ENCODE results near the gene ANKS1B. TPM values are rescaled to one million over a fixed set of nuclear protein-coding genes. Genes with fewer than 3 reads are reported as not detected.

ANKS1B gene
- total RNA-seq, 5 donors from 2014 or later (not counting 1 experiment from before 2014, with no cell fraction given): 0.18 to 0.47 (median 0.19) TPM; not detected in 2

DNA sequence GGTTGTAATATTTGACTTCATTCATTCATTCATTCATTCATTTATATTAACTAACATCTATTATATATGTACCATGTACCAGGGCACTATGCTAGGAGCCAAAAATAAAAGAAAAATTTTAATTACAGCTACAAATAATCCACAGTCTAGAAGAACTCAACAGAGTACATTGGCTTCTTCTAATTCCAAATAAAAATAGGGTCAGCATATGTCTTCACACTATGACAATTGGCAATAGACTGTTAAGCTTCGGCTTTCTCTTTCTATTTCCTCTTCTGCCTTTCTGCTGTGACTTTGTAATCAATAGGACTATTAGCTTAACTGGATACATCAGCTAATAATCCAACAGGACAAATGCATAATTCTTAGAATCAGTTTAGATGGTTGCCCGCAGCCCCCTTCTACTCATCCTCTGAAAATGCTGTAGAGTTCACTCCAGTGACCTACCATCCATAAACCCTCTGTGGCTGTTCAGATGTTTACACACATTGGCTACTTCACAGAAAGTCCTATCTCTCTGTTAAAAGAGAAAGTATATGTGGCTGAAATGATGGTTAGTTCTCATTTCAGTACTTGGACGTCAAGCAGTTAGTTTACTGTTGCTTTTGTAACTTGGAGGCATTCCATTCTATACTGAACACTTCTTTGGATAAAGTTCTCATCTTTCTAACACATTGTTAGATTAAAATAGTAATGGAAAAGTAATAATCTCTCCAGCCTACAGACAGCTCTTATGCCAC is 782.7 kb downstream of the ANKS1B start:
- ChIA-PET POLR2A (no interaction called here), CTCF (interaction anchor here in 1 of 2 donors (0.5 kb wide), 1 partner anchor 1919 kb away, joined by 3 read pairs; no protein-coding TSS in a partner anchor)
- ATAC-seq (replicated peaks in 1 of 4) (no peak), DNase-seq (no peak)
- H3K9me3 ChIP-seq: no peaks in the 10 kb centered on the region
- no peaks in the 10 kb centered on the region for H3K27me3 Mint-ChIP-seq
- H3K27ac Mint-ChIP-seq: no peak overlapping the region
- no peak overlapping the region for H3K27ac ChIP-seq (ENCODE audit: low read length)
- no peak overlapping the region for H3K4me3 Mint-ChIP-seq
- H3K4me3 ChIP-seq (ENCODE audit: control insufficient read depth in 1 of 2, extremely low read depth in 1 of 2, low read length in 1 of 2): no peak overlapping the region
- peaks cover 0 to 13% (median 7%) of the 10 kb centered on the region in 3 donors for H3K9me3 Mint-ChIP-seq
- no peaks in the 10 kb centered on the region for H3K4me1 ChIP-seq (ENCODE audit: control insufficient read depth in 1 of 2, extremely low read depth in 1 of 2, insufficient read depth in 2 of 2, low read length in 2 of 2)
- no peaks in the 10 kb centered on the region for H3K36me3 ChIP-seq (ENCODE audit: control insufficient read depth in 2 of 2, extremely low read depth in 1 of 2, insufficient read depth in 1 of 2, low read length in 1 of 2)
- no peaks in the 10 kb centered on the region for H3K27me3 ChIP-seq (replicated peaks in 1 of 2; ENCODE audit: control insufficient read depth in 2 of 2, extremely low read depth in 1 of 2, insufficient read depth in 2 of 2, low read length in 1 of 2)
- no peaks in the 10 kb centered on the region for H3K36me3 Mint-ChIP-seq
- H3K4me1 Mint-ChIP-seq: no peaks in the 10 kb centered on the region
- WGBS (ENCODE audit: insufficient coverage): 60% methylated on average over 1 of the region's 3 CpGs

DNA sequence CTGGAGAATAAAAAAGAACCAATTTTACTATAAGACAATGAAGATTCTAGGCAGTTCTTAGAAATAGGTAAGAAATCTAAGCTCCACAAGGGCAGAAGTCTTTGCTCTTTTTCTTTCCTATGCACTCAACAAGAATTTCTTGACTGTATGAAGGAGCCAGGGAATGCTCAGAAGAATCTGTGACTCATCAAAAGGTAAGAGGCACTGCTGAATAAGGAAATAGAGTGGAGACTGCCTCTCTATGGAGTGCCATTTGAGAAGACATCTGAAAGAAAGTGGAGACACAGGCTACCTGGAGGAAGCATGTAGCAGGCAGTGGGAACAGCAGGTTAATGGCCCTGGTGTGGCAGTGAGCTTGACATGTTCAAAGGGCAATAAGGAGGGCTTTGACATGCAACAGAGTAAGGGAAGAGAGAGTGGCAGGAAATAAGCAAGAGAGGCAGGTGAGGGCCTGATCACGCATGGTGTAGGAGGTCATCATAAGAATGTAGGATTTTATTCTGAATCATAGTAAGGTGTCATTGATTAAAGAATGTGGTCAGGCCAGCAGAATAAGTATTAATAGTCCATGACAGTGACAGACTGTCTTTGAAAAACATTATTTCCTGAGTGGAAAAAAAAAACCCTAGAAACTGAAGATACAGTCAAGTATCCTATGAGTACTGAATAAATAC is 783.9 kb downstream of the ANKS1B start:
- H3K9me3 Mint-ChIP-seq: peaks cover 2 to 16% (median 7%) of the 10 kb centered on the region in 3 donors
- CTCF ChIA-PET: no interaction called here
- H3K36me3 Mint-ChIP-seq: no peaks in the 10 kb centered on the region
- H3K4me3 Mint-ChIP-seq: no peak overlapping the region
- POLR2A ChIA-PET: no interaction called here
- Histone ChIP-seq H3K36me3 (ENCODE audit: control insufficient read depth in 2 of 2, extremely low read depth in 1 of 2, insufficient read depth in 1 of 2, low read length in 1 of 2) (no peaks in the 10 kb centered on the region), H3K4me1 (ENCODE audit: control insufficient read depth in 1 of 2, extremely low read depth in 1 of 2, insufficient read depth in 2 of 2, low read length in 2 of 2) (no peaks in the 10 kb centered on the region), H3K27ac (ENCODE audit: low read length) (no peak overlapping the region), H3K9me3 (no peaks in the 10 kb centered on the region), H3K27me3 (replicated peaks in 1 of 2; ENCODE audit: control insufficient read depth in 2 of 2, extremely low read depth in 1 of 2, insufficient read depth in 2 of 2, low read length in 1 of 2) (no peaks in the 10 kb centered on the region), H3K4me3 (ENCODE audit: control insufficient read depth in 1 of 2, extremely low read depth in 1 of 2, low read length in 1 of 2) (no peak overlapping the region)
- WGBS (ENCODE audit: insufficient coverage): 0% methylated on average over 1 of the region's 1 CpG
- DNase-seq: no peak
- no peak overlapping the region for H3K27ac Mint-ChIP-seq
- ATAC-seq (replicated peaks in 1 of 4): no peak
- H3K4me1 Mint-ChIP-seq: no peaks in the 10 kb centered on the region
- no peaks in the 10 kb centered on the region for H3K27me3 Mint-ChIP-seq

DNA sequence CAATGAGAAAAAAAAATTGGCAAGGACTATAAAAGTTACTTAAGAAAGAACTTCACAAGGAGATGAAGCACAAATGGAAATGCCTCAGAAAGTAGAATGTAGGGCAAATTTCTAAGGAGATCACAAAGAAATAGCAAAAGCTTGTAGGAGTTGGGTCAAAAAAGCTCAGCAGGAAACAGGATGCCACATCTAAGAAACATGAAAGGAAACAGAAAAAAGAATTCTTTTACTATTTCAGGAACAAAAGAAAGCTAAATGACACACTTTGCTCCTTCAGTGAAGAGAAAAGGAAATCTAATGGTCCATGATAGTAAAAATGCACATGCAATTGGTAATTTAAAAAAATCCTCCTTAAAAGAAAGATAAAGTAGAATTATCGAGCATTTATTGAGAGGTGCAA is 789.3 kb downstream of the ANKS1B start:
- no peaks in the 10 kb centered on the region for H3K36me3 ChIP-seq (ENCODE audit: control insufficient read depth in 2 of 2, extremely low read depth in 1 of 2, insufficient read depth in 1 of 2, low read length in 1 of 2)
- ChIA-PET CTCF (no interaction called here), POLR2A (no interaction called here)
- H3K9me3 ChIP-seq: no peaks in the 10 kb centered on the region
- H3K4me3 Mint-ChIP-seq: no peak overlapping the region
- ATAC-seq (replicated peaks in 1 of 4) (no peak), DNase-seq (no peak)
- no peak overlapping the region for H3K27ac ChIP-seq (ENCODE audit: low read length)
- no peak overlapping the region for H3K4me3 ChIP-seq (ENCODE audit: control insufficient read depth in 1 of 2, extremely low read depth in 1 of 2, low read length in 1 of 2)
- H3K9me3 Mint-ChIP-seq: peaks cover 8 to 17% (median 8%) of the 10 kb centered on the region in 3 donors
- no peaks in the 10 kb centered on the region for H3K36me3 Mint-ChIP-seq
- no peaks in the 10 kb centered on the region for H3K4me1 ChIP-seq (ENCODE audit: control insufficient read depth in 1 of 2, extremely low read depth in 1 of 2, insufficient read depth in 2 of 2, low read length in 2 of 2)
- H3K27me3 Mint-ChIP-seq: no peaks in the 10 kb centered on the region
- WGBS (ENCODE audit: insufficient coverage): no CpG with 5 or more reads among the region's 1 CpG
- H3K27me3 ChIP-seq (replicated peaks in 1 of 2; ENCODE audit: control insufficient read depth in 2 of 2, extremely low read depth in 1 of 2, insufficient read depth in 2 of 2, low read length in 1 of 2): no peaks in the 10 kb centered on the region
- H3K27ac Mint-ChIP-seq: no peak overlapping the region
- H3K4me1 Mint-ChIP-seq: no peaks in the 10 kb centered on the region

DNA sequence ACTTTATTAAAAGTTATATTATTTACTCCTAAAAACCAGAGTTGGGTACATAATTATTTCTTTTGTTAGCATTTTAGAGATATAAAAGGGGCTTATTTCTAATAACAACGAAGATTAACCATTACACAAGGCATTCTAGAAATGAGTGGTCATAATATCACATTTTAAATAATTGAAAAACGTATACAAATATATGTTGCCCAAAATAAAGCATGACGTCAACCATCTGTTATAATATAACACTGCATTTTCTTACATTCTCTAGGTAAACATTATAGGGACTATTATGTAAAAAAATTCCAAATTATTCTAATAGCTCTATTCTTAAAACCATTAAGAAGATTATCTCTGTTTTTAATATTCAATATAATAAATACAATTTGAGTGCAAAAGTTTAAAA is 792.2 kb downstream of the ANKS1B start:
- H3K36me3 Mint-ChIP-seq: no peaks in the 10 kb centered on the region
- H3K36me3 ChIP-seq (ENCODE audit: control insufficient read depth in 2 of 2, extremely low read depth in 1 of 2, insufficient read depth in 1 of 2, low read length in 1 of 2): no peaks in the 10 kb centered on the region
- POLR2A ChIA-PET: interaction anchor here in 1 of 2 donors (0.6 kb wide), 1 partner anchor 1156 kb away, joined by 3 read pairs; no protein-coding TSS in a partner anchor
- H3K4me1 ChIP-seq (ENCODE audit: control insufficient read depth in 1 of 2, extremely low read depth in 1 of 2, insufficient read depth in 2 of 2, low read length in 2 of 2): no peaks in the 10 kb centered on the region
- H3K4me3 Mint-ChIP-seq: no peak overlapping the region
- H3K9me3 ChIP-seq: no peaks in the 10 kb centered on the region
- no peaks in the 10 kb centered on the region for H3K27me3 Mint-ChIP-seq
- no peaks in the 10 kb centered on the region for H3K27me3 ChIP-seq (replicated peaks in 1 of 2; ENCODE audit: control insufficient read depth in 2 of 2, extremely low read depth in 1 of 2, insufficient read depth in 2 of 2, low read length in 1 of 2)
- no peak overlapping the region for H3K4me3 ChIP-seq (ENCODE audit: control insufficient read depth in 1 of 2, extremely low read depth in 1 of 2, low read length in 1 of 2)
- CTCF ChIA-PET: no interaction called here
- no peak overlapping the region for H3K27ac Mint-ChIP-seq
- H3K4me1 Mint-ChIP-seq: no peaks in the 10 kb centered on the region
- DNase-seq (no peak), ATAC-seq (replicated peaks in 1 of 4) (no peak)
- H3K27ac ChIP-seq (ENCODE audit: low read length): no peak overlapping the region
- H3K9me3 Mint-ChIP-seq: peaks cover 14 to 18% (median 16%) of the 10 kb centered on the region in 3 donors
- no CpG with 5 or more reads among the region's 3 CpGs for WGBS (ENCODE audit: insufficient coverage)

DNA sequence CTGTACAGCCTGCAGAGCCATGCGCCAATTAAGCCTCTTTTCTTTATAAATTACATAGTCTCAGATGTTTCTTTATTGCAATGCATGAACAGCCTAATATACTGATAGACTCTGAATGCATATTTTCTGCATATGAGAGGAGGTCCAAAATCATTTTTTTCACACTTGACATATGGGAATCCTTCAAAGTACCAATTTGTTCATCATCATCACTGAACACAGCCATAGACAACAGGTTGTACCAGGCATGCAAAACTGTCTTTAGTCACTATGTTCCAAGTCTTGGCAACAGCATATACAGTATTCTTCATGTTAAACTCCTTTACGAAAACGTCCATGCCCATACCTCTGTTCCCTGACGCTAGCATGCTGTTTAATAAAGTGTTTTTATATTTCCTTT is 807.9 kb downstream of the ANKS1B start:
- H3K27ac ChIP-seq (ENCODE audit: low read length): no peak overlapping the region
- Mint-ChIP-seq H3K9me3 (peaks cover 3 to 7% (median 6%) of the 10 kb centered on the region in 3 donors), H3K4me1 (no peaks in the 10 kb centered on the region), H3K36me3 (no peaks in the 10 kb centered on the region), H3K4me3 (no peak overlapping the region), H3K27ac (no peak overlapping the region), H3K27me3 (no peaks in the 10 kb centered on the region)
- no peaks in the 10 kb centered on the region for H3K4me1 ChIP-seq (ENCODE audit: control insufficient read depth in 1 of 2, extremely low read depth in 1 of 2, insufficient read depth in 2 of 2, low read length in 2 of 2)
- H3K36me3 ChIP-seq (ENCODE audit: control insufficient read depth in 2 of 2, extremely low read depth in 1 of 2, insufficient read depth in 1 of 2, low read length in 1 of 2): no peaks in the 10 kb centered on the region
- POLR2A ChIA-PET: no interaction called here
- WGBS (ENCODE audit: insufficient coverage): no CpG with 5 or more reads among the region's 4 CpGs
- no peaks in the 10 kb centered on the region for H3K9me3 ChIP-seq
- DNase-seq (no peak), ATAC-seq (replicated peaks in 1 of 4) (no peak)
- no peaks in the 10 kb centered on the region for H3K27me3 ChIP-seq (replicated peaks in 1 of 2; ENCODE audit: control insufficient read depth in 2 of 2, extremely low read depth in 1 of 2, insufficient read depth in 2 of 2, low read length in 1 of 2)
- H3K4me3 ChIP-seq (ENCODE audit: control insufficient read depth in 1 of 2, extremely low read depth in 1 of 2, low read length in 1 of 2): no peak overlapping the region
- CTCF ChIA-PET: no interaction called here

DNA sequence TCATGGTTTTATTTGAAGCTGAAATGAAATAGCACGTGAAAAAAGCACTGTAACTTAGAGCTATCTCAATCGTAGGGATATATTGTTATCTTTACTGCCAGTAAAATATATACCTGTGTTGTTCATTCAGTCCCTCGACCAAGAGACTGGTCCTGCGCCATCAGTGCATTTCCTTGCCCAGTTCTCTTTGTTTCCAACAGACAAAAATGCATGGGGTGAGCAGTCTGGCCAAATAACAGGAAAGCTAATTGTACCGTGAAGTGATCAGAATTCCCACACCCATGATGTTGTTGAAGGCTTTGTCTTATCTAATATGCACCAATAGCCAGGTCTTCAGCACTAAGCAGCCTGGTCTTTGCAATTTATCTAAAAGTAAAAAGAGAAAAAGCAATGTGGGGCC is 814.3 kb downstream of the ANKS1B start:
- Mint-ChIP-seq H3K27ac (no peak overlapping the region), H3K27me3 (no peaks in the 10 kb centered on the region), H3K36me3 (no peaks in the 10 kb centered on the region), H3K9me3 (peaks cover 0 to 3% (median 0%) of the 10 kb centered on the region in 3 donors), H3K4me3 (no peak overlapping the region), H3K4me1 (no peaks in the 10 kb centered on the region)
- DNase-seq: no peak
- no peaks in the 10 kb centered on the region for H3K4me1 ChIP-seq (ENCODE audit: control insufficient read depth in 1 of 2, extremely low read depth in 1 of 2, insufficient read depth in 2 of 2, low read length in 2 of 2)
- H3K36me3 ChIP-seq (ENCODE audit: control insufficient read depth in 2 of 2, extremely low read depth in 1 of 2, insufficient read depth in 1 of 2, low read length in 1 of 2): no peaks in the 10 kb centered on the region
- POLR2A ChIA-PET: interaction anchor here in 1 of 2 donors (0.7 kb wide), 1 partner anchor 19 kb away, joined by 3 read pairs; no protein-coding TSS in a partner anchor
- CTCF ChIA-PET: no interaction called here
- no peaks in the 10 kb centered on the region for H3K27me3 ChIP-seq (replicated peaks in 1 of 2; ENCODE audit: control insufficient read depth in 2 of 2, extremely low read depth in 1 of 2, insufficient read depth in 2 of 2, low read length in 1 of 2)
- 100% methylated on average over 1 of the region's 5 CpGs for WGBS (ENCODE audit: insufficient coverage)
- no peaks in the 10 kb centered on the region for H3K9me3 ChIP-seq
- no peak overlapping the region for H3K4me3 ChIP-seq (ENCODE audit: control insufficient read depth in 1 of 2, extremely low read depth in 1 of 2, low read length in 1 of 2)
- ATAC-seq (replicated peaks in 1 of 4): no peak
- no peak overlapping the region for H3K27ac ChIP-seq (ENCODE audit: low read length)
